Central memory CD8-positive, alpha-beta T cell (primary cell): ENCODE results near the gene GALNT14.

Source experiments
- ATAC-seq: fragments of 150-1000 bp; cut with Tn5 transposase; replicated peaks from 2 replicates; pipeline ENCODE4 v1.10.0; 2022; ENCODE audit warnings: mild to moderate bottlenecking, moderate FRiP score, moderate number of reproducible peaks; ENCODE audit not compliant: poor library complexity, severe bottlenecking; ENCODE audit errors: extremely low read depth
- DNase-seq, 2 donors: peaks; one replicate each; pipeline ENCODE4 v3.0.0; 2021; ENCODE audit warnings: low spot score in 2 of 2
- H3K27ac Mint-ChIP-seq: one replicate; pipeline ENCODE4 v1.8.0; 2022; ENCODE audit warnings: low read depth, mild to moderate bottlenecking, moderate library complexity, mixed read lengths
- H3K27me3 Mint-ChIP-seq: one replicate; pipeline ENCODE4 v1.8.0; 2022; ENCODE audit warnings: mixed read lengths
- H3K36me3 Mint-ChIP-seq: one replicate; pipeline ENCODE4 v1.8.0; 2022; ENCODE audit warnings: mild to moderate bottlenecking, moderate library complexity, mixed read lengths; ENCODE audit not compliant: insufficient read depth
- H3K4me1 Mint-ChIP-seq: one replicate; pipeline ENCODE4 v1.8.0; 2022; ENCODE audit warnings: mixed read lengths
- H3K4me3 Mint-ChIP-seq: one replicate; pipeline ENCODE4 v1.8.0; 2022; ENCODE audit warnings: mild to moderate bottlenecking, moderate library complexity, mixed read lengths
- H3K9me3 Mint-ChIP-seq: one replicate; pipeline ENCODE4 v1.8.0; 2022; ENCODE audit warnings: mixed read lengths

Gene GALNT14

GRCh38 chr2:30968660-30969397 lies 169.4 kb downstream of the GALNT14 start:
- ATAC-seq (no peak), DNase-seq (no peak)
- Mint-ChIP-seq H3K27ac (no peak overlapping the region), H3K27me3 (peaks cover 69% of the 10 kb centered on the region), H3K36me3 (no peaks in the 10 kb centered on the region), H3K4me3 (no peak overlapping the region), H3K9me3 (no peaks in the 10 kb centered on the region), H3K4me1 (no peaks in the 10 kb centered on the region)

GRCh38 chr2:30966786-30967185 lies 171.5 kb downstream of the GALNT14 start:
- no peak for DNase-seq
- no peak for ATAC-seq
- Mint-ChIP-seq H3K4me1 (no peaks in the 10 kb centered on the region), H3K4me3 (no peak overlapping the region), H3K27me3 (peaks cover 78% of the 10 kb centered on the region), H3K9me3 (no peaks in the 10 kb centered on the region), H3K36me3 (no peaks in the 10 kb centered on the region), H3K27ac (no peak overlapping the region)

GRCh38 chr2:30965022-30965531 lies 173.2 kb downstream of the GALNT14 start:
- no peaks in the 10 kb centered on the region for H3K4me1 Mint-ChIP-seq
- DNase-seq (no peak), ATAC-seq (no peak)
- H3K36me3 Mint-ChIP-seq = no peaks in the 10 kb centered on the region
- no peaks in the 10 kb centered on the region for H3K9me3 Mint-ChIP-seq
- peaks cover 66% of the 10 kb centered on the region for H3K27me3 Mint-ChIP-seq
- no peak overlapping the region for H3K27ac Mint-ChIP-seq
- no peak overlapping the region for H3K4me3 Mint-ChIP-seq

GRCh38 chr2:30964334-30965005 lies 173.8 kb downstream of the GALNT14 start:
- no peak for ATAC-seq
- peaks cover 66% of the 10 kb centered on the region for H3K27me3 Mint-ChIP-seq
- no peaks in the 10 kb centered on the region for H3K36me3 Mint-ChIP-seq
- no peaks in the 10 kb centered on the region for H3K9me3 Mint-ChIP-seq
- no peaks in the 10 kb centered on the region for H3K4me1 Mint-ChIP-seq
- H3K27ac Mint-ChIP-seq = no peak overlapping the region
- DNase-seq = no peak
- no peak overlapping the region for H3K4me3 Mint-ChIP-seq

GRCh38 chr2:30963184-30963583 lies 175.1 kb downstream of the GALNT14 start:
- no peak for DNase-seq
- H3K27me3 Mint-ChIP-seq = peaks cover 53% of the 10 kb centered on the region
- H3K4me3 Mint-ChIP-seq = no peak overlapping the region
- H3K36me3 Mint-ChIP-seq = no peaks in the 10 kb centered on the region
- H3K27ac Mint-ChIP-seq = no peak overlapping the region
- no peak for ATAC-seq
- no peaks in the 10 kb centered on the region for H3K9me3 Mint-ChIP-seq
- no peaks in the 10 kb centered on the region for H3K4me1 Mint-ChIP-seq

GRCh38 chr2:30960213-30960612 lies 178.0 kb downstream of the GALNT14 start:
- Mint-ChIP-seq H3K27me3 (peaks cover 24% of the 10 kb centered on the region), H3K4me3 (no peak overlapping the region), H3K27ac (no peak overlapping the region), H3K4me1 (no peaks in the 10 kb centered on the region), H3K36me3 (no peaks in the 10 kb centered on the region), H3K9me3 (no peaks in the 10 kb centered on the region)
- DNase-seq = no peak
- ATAC-seq = no peak

GRCh38 chr2:30959653-30960052 lies 178.6 kb downstream of the GALNT14 start:
- Mint-ChIP-seq H3K4me3 (no peak overlapping the region), H3K36me3 (no peaks in the 10 kb centered on the region), H3K27me3 (peaks cover 18% of the 10 kb centered on the region), H3K4me1 (no peaks in the 10 kb centered on the region), H3K9me3 (no peaks in the 10 kb centered on the region), H3K27ac (no peak overlapping the region)
- ATAC-seq = no peak
- no peak for DNase-seq

GRCh38 chr2:30958918-30959265 lies 179.3 kb downstream of the GALNT14 start:
- no peaks in the 10 kb centered on the region for H3K9me3 Mint-ChIP-seq
- no peaks in the 10 kb centered on the region for H3K36me3 Mint-ChIP-seq
- H3K4me1 Mint-ChIP-seq = no peaks in the 10 kb centered on the region
- ATAC-seq (no peak), DNase-seq (no peak)
- no peak overlapping the region for H3K27ac Mint-ChIP-seq
- H3K4me3 Mint-ChIP-seq = no peak overlapping the region
- peaks cover 11% of the 10 kb centered on the region for H3K27me3 Mint-ChIP-seq

- Mint-ChIP-seq H3K27ac (no peak overlapping the region), H3K27me3 (peaks cover 6% of the 10 kb centered on the region), H3K4me3 (no peak overlapping the region), H3K36me3 (no peaks in the 10 kb centered on the region), H3K4me1 (no peaks in the 10 kb centered on the region), H3K9me3 (no peaks in the 10 kb centered on the region)
- DNase-seq (no peak), ATAC-seq (no peak)
Observed at GRCh38 chr2:30958193-30958917, 179.9 kb downstream of the GALNT14 start.

GRCh38 chr2:30957591-30957990 lies 180.6 kb downstream of the GALNT14 start:
- Mint-ChIP-seq H3K4me1 (no peaks in the 10 kb centered on the region), H3K27me3 (no peaks in the 10 kb centered on the region), H3K27ac (no peak overlapping the region), H3K36me3 (no peaks in the 10 kb centered on the region), H3K4me3 (no peak overlapping the region), H3K9me3 (no peaks in the 10 kb centered on the region)
- ATAC-seq (no peak), DNase-seq (no peak)

GRCh38 chr2:30956995-30957394 lies 181.2 kb downstream of the GALNT14 start:
- H3K9me3 Mint-ChIP-seq = no peaks in the 10 kb centered on the region

GRCh38 chr2:30955516-30956132 lies 182.6 kb downstream of the GALNT14 start:
- H3K27me3 Mint-ChIP-seq = no peaks in the 10 kb centered on the region
- no peak for DNase-seq
- no peaks in the 10 kb centered on the region for H3K4me1 Mint-ChIP-seq
- H3K9me3 Mint-ChIP-seq = no peaks in the 10 kb centered on the region
- no peak overlapping the region for H3K4me3 Mint-ChIP-seq
- no peaks in the 10 kb centered on the region for H3K36me3 Mint-ChIP-seq
- no peak for ATAC-seq
- H3K27ac Mint-ChIP-seq = no peak overlapping the region

More at GRCh38 chr2:30956995-30957394, 181.2 kb downstream of the GALNT14 start:
- no peak overlapping the region for H3K4me3 Mint-ChIP-seq
- ATAC-seq (no peak), DNase-seq (no peak)
- no peaks in the 10 kb centered on the region for H3K27me3 Mint-ChIP-seq
- no peak overlapping the region for H3K27ac Mint-ChIP-seq
- H3K36me3 Mint-ChIP-seq = no peaks in the 10 kb centered on the region
- H3K4me1 Mint-ChIP-seq = no peaks in the 10 kb centered on the region
